Tibial nerve (tissue), 4 donors: ENCODE measurements around the gene CD9.

ENCODE experiments used
- EP300 ChIP-seq, 2 donors: sonication (generic); formaldehyde crosslinking; IDR thresholded peaks; one replicate each; pipeline ENCODE4 v1.6.1; 2017; ENCODE audit warnings: antibody characterized with exemption in 2 of 2, mild to moderate bottlenecking in 1 of 2
- POLR2A ChIP-seq, 2 donors: fragments of 450-650 bp; IDR thresholded peaks; one replicate each; pipeline ENCODE4 v1.6.1; 2017; ENCODE audit warnings: antibody characterized with exemption in 2 of 2, mild to moderate bottlenecking in 2 of 2, moderate library complexity in 2 of 2
- TF ChIP-seq, protein P1 (sequence below), 5 experiments: fragments of 200-600 bp in 3 of 5; fragments of 450-650 bp in 2 of 5; sonication (generic) in 3 of 5; IDR thresholded peaks; one replicate each; pipeline ENCODE4 v1.5.1; 2016 to 2019; ENCODE audit warnings: antibody characterized with exemption in 5 of 5, mild to moderate bottlenecking in 3 of 5, moderate library complexity in 2 of 5

DNA sequence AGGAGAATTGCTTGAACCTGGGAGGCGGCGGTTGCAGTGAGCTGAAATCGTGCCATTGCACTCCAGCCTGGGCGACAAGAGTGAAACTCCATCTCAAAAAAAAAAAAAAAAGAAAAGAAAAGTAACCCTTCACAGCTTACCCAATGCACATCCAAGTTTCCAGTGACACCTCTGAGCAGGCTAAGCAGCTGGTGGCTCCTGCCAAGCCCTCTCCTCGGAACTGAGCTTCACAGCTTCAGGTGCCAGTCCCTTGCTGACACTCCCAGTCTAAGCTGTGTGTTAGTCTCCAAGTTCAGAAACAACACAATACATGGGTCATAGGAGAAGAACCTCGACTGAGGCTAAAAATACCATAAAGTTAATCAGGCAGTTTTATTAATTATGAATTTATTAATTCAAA, 7.9 kb downstream of the CD9 start:
- no peak for TF ChIP-seq POLR2A (IDR thresholded peaks at IDR 0.05)
- TF ChIP-seq EP300 (IDR thresholded peaks at IDR 0.05), result no peak
- TF ChIP-seq, protein P1, sequence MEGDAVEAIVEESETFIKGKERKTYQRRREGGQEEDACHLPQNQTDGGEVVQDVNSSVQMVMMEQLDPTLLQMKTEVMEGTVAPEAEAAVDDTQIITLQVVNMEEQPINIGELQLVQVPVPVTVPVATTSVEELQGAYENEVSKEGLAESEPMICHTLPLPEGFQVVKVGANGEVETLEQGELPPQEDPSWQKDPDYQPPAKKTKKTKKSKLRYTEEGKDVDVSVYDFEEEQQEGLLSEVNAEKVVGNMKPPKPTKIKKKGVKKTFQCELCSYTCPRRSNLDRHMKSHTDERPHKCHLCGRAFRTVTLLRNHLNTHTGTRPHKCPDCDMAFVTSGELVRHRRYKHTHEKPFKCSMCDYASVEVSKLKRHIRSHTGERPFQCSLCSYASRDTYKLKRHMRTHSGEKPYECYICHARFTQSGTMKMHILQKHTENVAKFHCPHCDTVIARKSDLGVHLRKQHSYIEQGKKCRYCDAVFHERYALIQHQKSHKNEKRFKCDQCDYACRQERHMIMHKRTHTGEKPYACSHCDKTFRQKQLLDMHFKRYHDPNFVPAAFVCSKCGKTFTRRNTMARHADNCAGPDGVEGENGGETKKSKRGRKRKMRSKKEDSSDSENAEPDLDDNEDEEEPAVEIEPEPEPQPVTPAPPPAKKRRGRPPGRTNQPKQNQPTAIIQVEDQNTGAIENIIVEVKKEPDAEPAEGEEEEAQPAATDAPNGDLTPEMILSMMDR (IDR thresholded peaks at IDR 0.05), result no peak
